GM12878 (cell line): ENCODE data around the gene SQSTM1.

Source experiments
- BRCA1 ChIP-seq: IDR thresholded peaks from 2 replicates; pipeline ENCODE4 v1.6.1; 2011; ENCODE audit warnings: low read depth, low read length, improper control_type of control experiment
- HCFC1 ChIP-seq: fragments of 150-350 bp; IDR thresholded peaks from 2 replicates; pipeline ENCODE4 v1.6.1; 2014; ENCODE audit warnings: low read length
- TF ChIP-seq, protein P1 (sequence below), 3 experiments: IDR thresholded peaks in 2 of 3; conservative IDR thresholded peaks in 1 of 3; 2 replicates each; pipeline ENCODE4 v1.5.1; 2011; ENCODE audit warnings: low read depth in 3 of 3, low read length in 3 of 3, mild to moderate bottlenecking in 3 of 3, control low read depth in 2 of 3, moderate library complexity in 2 of 3, inconsistent platforms in 1 of 3, mixed read lengths in 1 of 3; ENCODE audit not compliant: control insufficient read depth in 2 of 3, insufficient read depth in 1 of 3; ENCODE audit errors: extremely low read depth in 1 of 3

DNA sequence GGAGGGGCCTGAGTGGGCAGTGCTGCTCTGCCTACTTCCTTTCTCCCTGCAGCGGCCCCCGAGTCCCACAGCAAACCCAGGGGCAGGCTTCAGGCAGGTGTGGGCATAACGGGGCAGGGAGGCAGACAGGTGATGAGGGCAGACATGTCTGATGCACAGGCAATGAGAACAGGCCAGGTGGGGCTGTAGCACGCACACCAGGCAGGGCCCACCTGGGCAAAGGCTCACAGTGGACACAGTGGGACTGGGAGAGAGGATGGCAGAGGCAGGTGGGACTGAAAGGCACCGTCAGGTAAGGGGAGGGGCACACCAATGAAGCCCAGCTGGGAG lies 21.1 kb upstream of the SQSTM1 start:
- no peak for TF ChIP-seq BRCA1
- no peak for TF ChIP-seq HCFC1
- TF ChIP-seq, protein P1, sequence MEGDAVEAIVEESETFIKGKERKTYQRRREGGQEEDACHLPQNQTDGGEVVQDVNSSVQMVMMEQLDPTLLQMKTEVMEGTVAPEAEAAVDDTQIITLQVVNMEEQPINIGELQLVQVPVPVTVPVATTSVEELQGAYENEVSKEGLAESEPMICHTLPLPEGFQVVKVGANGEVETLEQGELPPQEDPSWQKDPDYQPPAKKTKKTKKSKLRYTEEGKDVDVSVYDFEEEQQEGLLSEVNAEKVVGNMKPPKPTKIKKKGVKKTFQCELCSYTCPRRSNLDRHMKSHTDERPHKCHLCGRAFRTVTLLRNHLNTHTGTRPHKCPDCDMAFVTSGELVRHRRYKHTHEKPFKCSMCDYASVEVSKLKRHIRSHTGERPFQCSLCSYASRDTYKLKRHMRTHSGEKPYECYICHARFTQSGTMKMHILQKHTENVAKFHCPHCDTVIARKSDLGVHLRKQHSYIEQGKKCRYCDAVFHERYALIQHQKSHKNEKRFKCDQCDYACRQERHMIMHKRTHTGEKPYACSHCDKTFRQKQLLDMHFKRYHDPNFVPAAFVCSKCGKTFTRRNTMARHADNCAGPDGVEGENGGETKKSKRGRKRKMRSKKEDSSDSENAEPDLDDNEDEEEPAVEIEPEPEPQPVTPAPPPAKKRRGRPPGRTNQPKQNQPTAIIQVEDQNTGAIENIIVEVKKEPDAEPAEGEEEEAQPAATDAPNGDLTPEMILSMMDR (IDR thresholded peaks at IDR 0.05 in 2 of 3, conservative IDR thresholded peaks at IDR 0.05 in 1 of 3; ENCODE audit: control insufficient read depth in 2 of 3, extremely low read depth in 1 of 3, insufficient read depth in 1 of 3, low read depth in 3 of 3, low read length in 3 of 3), result no peak
